Fibroblast of peridontal ligament (primary cell): Measurements from ENCODE around the gene ALG12.
"Not testable (repeated sequence)": the region's sequence is repeated elsewhere in the genome, so short reads cannot be mapped to it uniquely, and the experiment has no call there.

Source experiments
- DNase-seq: peaks from one replicate; pipeline ENCODE4 v3.0.0-alpha.2; 2010; ENCODE audit errors: extremely low read depth

ALG12 gene

DNA sequence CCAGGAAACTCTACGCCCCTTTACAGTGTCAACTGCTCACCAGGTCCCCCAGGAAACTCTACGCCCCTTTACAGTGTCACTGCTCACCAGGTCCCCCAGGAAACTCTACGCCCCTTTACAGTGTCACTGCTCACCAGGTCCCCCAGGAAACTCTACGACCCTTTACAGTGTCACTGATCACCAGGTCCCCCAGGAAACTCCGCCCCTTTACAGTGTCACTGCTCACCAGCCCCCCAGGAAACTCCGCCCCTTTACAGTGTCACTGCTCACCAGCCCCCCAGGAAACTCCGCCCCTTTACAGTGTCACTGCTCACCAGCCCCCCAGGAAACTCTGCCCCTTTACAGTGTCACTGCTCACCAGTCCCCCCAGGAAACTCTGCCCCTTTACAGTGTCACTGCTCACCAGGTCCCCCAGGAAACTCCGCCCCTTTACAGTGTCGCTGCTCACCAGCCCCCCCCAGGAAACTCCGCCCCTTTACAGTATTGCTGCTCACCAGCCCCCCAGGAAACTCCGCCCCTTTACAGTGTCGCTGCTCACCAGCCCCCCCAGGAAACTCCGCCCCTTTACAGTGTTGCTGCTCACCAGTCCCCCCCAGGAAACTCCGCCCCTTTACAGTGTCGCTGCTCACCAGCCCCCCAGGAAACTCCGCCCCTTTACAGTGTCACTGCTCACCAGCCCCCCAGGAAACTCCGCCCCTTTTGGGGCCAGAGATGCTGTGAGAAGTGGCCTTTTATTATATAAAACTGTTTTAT, 27.0 kb upstream of the ALG12 start:
- DNase-seq, result not testable (repeated sequence)

DNA sequence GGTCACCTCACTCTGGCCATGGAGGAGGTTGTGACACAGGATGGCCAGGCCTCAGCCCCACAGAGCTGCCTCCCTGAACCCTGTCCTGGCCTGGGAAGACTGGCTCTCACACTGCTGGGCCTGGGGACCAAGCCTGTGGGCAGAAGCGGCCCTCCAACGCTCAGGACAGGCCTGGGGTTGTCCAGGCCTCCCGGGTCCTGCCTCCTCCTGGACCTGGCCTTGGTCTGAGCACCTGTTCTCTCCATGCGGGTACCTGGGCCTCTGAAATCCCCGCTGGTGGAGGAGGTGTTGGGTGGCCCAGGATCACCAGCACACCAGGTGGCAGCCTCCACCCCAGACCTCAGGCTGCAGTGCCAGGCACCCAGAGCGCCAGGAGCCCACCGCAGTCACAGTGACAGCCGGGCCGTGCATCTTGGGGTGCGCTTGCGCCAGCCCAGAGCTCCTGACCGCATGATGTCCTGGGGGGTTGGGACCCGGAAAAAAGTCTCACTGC, 26.2 kb upstream of the ALG12 start:
- no peak for DNase-seq

DNA sequence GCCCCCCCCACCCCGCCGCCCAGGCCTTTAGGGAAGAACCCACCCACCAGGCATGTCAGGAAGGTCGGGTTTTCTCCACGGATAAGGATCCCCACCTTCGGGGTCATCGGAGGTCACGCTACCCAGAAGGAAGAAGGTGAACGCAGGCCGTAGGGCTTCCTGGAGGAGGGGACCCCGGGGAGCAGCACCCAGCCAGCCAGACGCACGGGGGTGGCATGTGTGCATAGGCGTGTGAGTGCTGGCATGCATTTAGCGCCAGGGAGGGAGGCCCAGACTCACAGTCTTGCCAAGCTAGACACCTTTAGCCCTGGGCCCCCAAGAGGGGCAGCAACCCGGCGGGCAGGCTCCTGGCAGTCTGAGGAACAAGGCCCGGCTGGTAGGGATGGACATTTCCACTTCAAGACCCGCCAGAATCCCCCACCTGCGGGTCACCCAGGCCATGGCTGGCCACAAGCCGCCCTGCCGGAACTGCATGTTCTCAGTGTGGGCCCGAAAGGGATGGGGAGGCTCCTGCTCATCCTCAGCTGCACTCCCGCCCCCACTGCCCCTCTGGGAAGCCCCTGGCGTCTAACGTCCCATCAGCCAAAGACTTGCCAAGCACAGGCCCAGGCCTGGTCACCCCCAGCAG, 25.6 kb upstream of the ALG12 start:
- no peak for DNase-seq

GRCh38 chr22:49943405-49943765, 25.1 kb upstream of the ALG12 start:
- no peak for DNase-seq

DNA sequence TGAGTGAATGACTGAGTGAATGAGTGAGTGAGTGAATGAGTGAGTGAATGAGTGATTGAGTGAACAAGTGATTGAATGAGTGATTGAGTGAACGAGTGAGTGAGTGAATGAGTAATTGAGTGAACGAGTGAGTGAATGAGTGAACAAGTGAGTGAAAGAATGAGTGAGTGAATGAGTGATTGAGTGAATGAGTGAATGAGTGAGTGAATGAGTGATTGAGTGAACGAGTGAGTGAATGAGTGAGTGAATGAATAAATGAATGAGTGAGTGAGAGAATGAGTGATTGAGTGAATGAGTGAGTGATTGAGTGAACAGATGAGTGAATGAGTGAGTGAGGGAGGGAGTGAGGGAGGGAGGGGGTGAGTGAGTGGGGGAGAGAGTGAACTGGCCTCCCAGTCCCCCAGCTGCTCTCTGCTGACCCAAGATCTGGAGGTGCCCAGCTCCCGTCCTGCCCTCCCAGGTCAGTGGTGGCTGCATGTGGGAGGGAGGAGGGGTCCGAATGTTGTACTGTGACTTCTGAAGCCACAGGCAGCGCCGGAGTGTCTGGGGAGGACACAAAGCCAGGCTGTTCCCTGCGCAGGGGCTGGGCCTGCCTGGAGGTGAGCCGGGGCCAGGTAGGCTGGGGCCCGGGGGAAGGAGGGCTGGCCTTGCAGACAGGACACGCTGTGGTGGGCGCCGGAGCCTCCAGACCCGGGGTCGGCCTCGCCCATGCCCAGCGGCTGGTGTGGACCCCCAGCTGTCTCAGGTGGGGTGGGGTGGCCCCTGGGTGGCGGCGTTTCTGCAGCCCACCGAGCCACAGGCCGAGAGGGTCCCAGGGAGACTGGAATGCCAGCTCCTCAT, 24.5 kb upstream of the ALG12 start:
- DNase-seq, result no peak

- no peak for DNase-seq
Observed at GRCh38 chr22:49941507-49942316, 23.5 kb upstream of the ALG12 start.

- no peak for DNase-seq
Observed at GRCh38 chr22:49938565-49939136, 20.4 kb upstream of the ALG12 start.

DNA sequence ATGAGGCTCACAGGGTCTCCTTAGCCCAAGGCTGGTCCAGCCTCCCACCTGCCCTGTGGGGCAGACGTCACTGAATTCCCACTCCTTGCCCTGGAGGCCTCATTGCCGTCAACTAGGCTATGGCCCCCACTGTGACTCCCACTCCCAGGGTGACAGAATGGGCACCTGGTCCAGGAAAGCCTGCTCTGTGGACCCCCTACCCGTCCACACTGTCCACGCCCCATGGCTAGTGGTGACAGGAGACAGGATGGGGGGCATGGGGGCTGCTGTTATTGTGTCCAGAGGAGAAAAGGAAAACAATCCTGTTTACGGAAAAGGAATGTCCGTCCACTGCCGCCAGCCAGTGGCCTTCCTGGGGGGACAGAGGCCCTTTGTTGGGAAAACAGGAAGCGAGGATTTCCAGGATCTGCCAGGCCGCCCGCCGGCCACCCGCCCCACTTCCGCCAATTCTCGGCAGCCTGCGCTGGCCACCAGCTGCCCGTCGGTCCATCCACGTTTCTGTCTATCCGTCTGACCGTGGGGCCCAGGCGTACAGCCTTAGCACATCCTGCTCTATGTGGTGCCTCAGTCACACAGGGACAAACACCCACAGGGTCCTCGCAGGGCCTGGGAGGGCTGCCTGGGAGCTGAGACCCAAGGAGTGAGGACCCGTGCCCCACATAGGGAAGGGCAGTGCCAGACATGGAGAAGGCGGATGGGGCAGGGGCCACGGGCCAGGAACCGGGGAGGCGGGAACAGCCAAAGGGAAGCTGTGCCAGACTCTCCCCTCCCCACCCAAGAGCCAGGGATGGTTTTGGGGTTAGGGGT, 19.7 kb upstream of the ALG12 start:
- no peak for DNase-seq

DNA sequence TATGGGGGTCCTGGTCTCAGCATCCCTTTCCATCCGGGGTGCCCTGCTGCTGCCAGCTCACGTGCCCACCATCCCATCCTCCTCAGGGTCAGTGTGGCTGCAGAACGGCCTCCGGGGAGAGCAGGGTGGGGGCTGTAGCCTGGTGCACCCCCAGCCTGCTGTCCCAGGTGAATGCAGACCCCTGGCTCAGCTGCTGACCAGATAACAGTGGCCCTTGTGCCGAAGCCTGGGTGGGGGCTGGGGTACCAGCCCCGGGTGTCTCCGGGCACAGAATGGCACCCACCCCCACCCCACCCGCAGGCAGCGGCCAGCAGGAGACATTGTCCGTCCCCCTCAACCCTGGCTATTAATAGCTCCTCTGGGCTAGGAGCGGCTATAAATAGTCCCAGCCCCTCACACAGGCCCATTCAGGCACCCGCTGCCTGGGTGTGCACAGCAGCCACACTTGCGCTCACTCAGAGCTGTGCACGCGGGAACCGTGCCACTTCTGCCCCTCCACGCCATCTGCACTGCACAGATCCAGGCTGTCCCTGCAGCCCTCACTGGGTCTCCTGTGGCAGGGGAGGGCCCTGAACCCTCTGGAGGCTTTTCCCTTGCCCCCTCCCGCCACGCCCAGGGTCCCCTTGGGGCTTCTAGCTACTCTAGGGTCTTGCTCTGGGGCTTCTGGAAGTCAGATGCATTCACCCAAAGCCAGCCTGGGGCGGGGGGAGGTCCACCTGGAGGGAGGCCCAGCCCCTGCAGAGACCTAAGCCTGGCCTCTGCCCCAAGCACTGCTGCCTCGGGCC, 18.9 kb upstream of the ALG12 start:
- no peak for DNase-seq

GRCh38 chr22:49936018-49936972, 18.1 kb upstream of the ALG12 start:
- peak; percentile 57 for DNase-seq

DNA sequence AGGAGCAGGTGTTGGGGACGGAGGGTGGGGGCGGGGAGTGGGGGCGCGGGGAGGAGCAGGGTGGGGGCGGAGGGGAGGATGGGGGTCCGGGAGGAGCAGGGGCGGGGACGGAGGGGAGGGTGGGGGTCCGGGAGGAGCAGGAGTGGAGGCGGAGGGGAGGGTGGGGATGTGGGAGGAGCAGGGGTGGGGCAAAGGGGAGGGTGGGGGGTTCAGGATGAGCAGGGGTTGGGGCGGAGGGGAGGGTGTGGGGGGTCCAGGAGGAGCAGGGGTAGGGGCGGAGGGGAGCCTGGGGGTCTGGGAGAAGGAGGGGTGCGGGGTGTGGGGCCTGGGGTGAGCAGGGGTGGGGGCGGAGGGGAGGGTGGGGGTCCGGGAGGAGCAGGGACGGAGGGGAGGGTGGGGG, 17.3 kb upstream of the ALG12 start:
- DNase-seq, result no peak

DNA sequence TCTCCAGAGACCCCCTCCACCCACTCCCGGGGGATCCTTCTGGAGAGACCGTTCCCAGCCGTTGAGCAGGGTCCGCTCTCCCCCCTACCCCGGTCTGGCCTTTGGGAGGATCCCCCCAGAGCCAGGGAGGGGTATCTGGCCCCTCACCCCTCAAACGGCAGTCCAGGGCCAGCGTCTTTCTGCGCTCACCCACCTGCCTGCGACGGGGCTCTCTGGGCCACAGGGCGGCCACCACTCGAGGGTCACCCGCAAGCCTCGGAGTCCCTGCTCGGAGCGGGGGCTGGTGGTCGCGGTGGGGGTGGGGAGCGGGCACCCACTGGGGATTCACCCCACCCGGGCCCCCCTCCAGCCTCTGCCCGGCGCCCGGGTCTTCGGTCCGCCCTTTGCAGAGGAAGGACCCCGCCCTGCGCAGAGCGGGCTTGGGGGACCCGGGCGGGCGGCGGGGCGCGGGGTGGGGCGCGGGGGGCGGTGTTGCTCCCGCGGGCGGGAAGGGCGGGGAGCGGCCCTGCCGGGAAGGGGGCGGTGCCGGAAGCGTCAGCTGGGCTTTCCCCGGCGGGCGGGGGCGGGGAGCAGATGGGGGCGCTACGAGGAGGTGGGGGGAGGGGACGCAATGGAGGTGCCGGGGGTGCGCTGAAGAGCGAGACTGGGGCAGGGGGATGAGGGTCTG, 16.8 kb upstream of the ALG12 start:
- peak; percentile 23 for DNase-seq

DNA sequence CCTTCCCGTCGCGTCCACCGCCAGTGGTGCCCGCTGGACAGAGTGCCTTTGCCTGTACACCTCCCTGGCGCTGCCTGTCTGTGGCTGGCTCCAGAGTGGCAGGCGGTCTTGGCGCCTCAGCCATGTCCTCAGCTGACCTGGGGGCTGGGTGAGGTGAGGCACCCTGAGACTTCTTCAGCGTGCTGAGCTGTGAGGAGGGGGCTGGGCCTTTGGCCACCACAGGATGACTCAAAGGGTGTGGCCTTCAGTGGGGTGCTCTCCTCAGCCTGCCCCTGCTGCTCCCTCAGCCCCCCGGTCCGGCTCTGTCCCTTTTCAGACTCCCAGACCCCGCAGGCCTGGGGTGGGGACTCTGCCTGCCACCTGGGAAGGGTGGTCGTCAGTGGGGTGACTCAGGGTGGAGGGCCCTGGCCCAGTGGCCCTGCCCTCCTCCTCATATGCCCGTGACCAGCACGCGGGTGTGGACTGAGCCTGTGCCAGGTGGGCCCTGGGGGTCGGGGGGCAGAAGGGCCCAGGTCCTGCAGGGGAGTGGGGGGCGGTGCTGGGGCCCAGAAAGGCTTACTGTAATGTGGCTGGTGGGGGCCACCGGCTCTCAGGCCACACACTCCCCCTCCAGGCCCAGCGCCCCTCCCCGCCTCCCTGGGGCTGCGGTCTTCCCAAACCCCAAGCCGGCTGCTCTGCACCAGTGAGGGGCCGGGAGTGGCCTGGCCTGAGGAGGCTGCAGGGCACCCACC, 16.1 kb upstream of the ALG12 start:
- DNase-seq, result no peak

- no peak for DNase-seq
Observed at GRCh38 chr22:49933236-49934159, 15.3 kb upstream of the ALG12 start.

DNA sequence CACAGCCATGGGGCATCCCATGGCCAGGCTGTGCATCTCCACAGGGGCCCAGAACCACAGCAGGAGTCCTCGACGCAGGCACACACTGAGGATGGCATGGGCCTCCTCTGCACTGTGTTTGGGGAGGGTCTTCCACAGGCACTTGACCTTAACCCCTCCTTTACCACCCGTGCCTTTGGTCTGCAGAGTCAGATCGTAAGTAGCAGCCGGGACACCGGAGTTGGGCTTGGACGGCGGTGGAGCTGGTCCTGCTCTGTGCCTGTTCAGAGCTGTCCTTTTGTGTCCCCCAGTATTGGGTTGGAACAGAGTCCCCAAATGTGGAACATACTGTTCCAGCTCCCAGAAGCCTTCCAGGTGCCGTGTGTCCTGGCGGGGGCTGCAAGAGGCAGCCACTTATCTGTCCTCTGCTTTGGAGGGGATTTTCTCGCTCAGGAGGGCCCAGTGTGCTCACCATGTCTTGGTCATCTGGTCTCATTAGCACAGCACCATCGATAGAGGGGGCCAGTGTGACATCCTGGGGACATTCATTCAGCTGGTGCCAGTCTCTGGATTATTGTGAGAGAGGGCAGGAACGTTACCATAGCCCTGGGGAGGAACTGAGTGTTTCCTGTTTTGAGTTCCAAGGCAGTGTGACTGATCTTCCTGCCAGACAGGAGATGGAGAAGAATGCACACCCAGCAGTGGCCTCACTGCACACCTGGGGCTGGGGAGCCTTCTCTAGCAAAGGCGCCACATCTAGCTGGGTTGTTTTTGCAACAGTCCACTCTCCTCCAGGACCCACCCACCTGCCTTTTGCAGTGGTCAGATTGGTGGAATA, 12.6 kb upstream of the ALG12 start:
- peak; percentile 47 for DNase-seq
